Mesenchymal stem cell (in vitro differentiated cells and primary cell): Measurements from ENCODE around the gene PODNL1.
"Not testable (repeated sequence)": the region's sequence is repeated elsewhere in the genome, so short reads cannot be mapped to it uniquely, and the experiment has no call there.

Experiments
- DNase-seq: peaks from one replicate; pipeline ENCODE4 v3.0.0-alpha.2; 2013
- H2AFZ ChIP-seq: one replicate; pipeline ENCODE4 v1.6.1; 2013; ENCODE audit warnings: low read depth, mild to moderate bottlenecking, control low read depth, inconsistent platforms, low read length, moderate library complexity
- H2AK5ac ChIP-seq: 2 replicates; pipeline ENCODE4 v1.6.1; 2013; ENCODE audit warnings: low read length, moderate library complexity, mild to moderate bottlenecking, inconsistent platforms; ENCODE audit not compliant: severe bottlenecking
- H2BK120ac ChIP-seq: one replicate; pipeline ENCODE4 v1.6.1; 2013; ENCODE audit warnings: low read depth, mild to moderate bottlenecking, inconsistent platforms, low read length, moderate library complexity
- H2BK12ac ChIP-seq, 2 experiments: one replicate each; pipeline ENCODE4 v1.6.1; 2013; ENCODE audit warnings: inconsistent platforms in 2 of 2, low read length in 2 of 2, mild to moderate bottlenecking in 2 of 2, moderate library complexity in 2 of 2, control low read depth in 1 of 2
- H2BK15ac ChIP-seq: one replicate; pipeline ENCODE4 v1.6.1; 2013; ENCODE audit warnings: mild to moderate bottlenecking, low read depth, inconsistent platforms; ENCODE audit not compliant: poor library complexity, severe bottlenecking
- H2BK5ac ChIP-seq: 2 replicates; pipeline ENCODE4 v1.6.1; 2013; ENCODE audit warnings: low read depth, mild to moderate bottlenecking, low read length, control low read depth, inconsistent platforms; ENCODE audit not compliant: poor library complexity, severe bottlenecking
- H3K14ac ChIP-seq, 2 experiments: one replicate each; pipeline ENCODE4 v1.6.1; 2013; ENCODE audit warnings: inconsistent platforms in 2 of 2, low read length in 2 of 2, control low read depth in 1 of 2, mild to moderate bottlenecking in 1 of 2, moderate library complexity in 1 of 2
- H3K18ac ChIP-seq, 2 experiments: one replicate each; pipeline ENCODE4 v1.6.1; 2013; ENCODE audit warnings: inconsistent platforms in 2 of 2, low read length in 2 of 2, control low read depth in 1 of 2, low read depth in 1 of 2, mild to moderate bottlenecking in 1 of 2
- H3K23ac ChIP-seq, 2 experiments: one replicate each; pipeline ENCODE4 v1.6.1; 2013; ENCODE audit warnings: inconsistent platforms in 2 of 2, low read length in 2 of 2, mild to moderate bottlenecking in 2 of 2, moderate library complexity in 2 of 2, control low read depth in 1 of 2
- H3K27ac ChIP-seq: 2 replicates; pipeline ENCODE4 v1.5.1; 2013; ENCODE audit warnings: mild to moderate bottlenecking, moderate library complexity, low read length, control low read depth, inconsistent platforms; ENCODE audit not compliant: poor library complexity, severe bottlenecking
- H3K27me3 ChIP-seq, 2 experiments: 2 replicates each; pipeline versions ENCODE4 v1.6.1 to v1.7.0; 2013; ENCODE audit warnings: low read length in 2 of 2, mild to moderate bottlenecking in 2 of 2, moderate library complexity in 2 of 2, control low read depth in 1 of 2, inconsistent platforms in 1 of 2; ENCODE audit not compliant: control insufficient read depth in 1 of 2, insufficient read depth in 1 of 2
- H3K36me3 ChIP-seq, 2 experiments: 2 replicates each; pipeline versions ENCODE4 v1.6.1 to v1.7.0; 2013; ENCODE audit warnings: low read length in 2 of 2, control low read depth in 1 of 2, inconsistent platforms in 1 of 2, low read depth in 1 of 2, mild to moderate bottlenecking in 1 of 2; ENCODE audit not compliant: insufficient read depth in 2 of 2, control insufficient read depth in 1 of 2
- H3K4ac ChIP-seq, 2 experiments: one replicate each; pipeline ENCODE4 v1.6.1; 2013; ENCODE audit warnings: inconsistent platforms in 2 of 2, low read length in 2 of 2, mild to moderate bottlenecking in 2 of 2, moderate library complexity in 2 of 2, control low read depth in 1 of 2, low read depth in 1 of 2
- H3K4me1 ChIP-seq: 2 replicates; pipeline ENCODE4 v1.6.1; 2013; ENCODE audit warnings: low read depth, low read length, control low read depth; ENCODE audit not compliant: control insufficient read depth, insufficient read depth
- H3K4me2 ChIP-seq: 2 replicates; pipeline ENCODE4 v1.6.1; 2013; ENCODE audit warnings: low read length, mild to moderate bottlenecking, inconsistent platforms; ENCODE audit not compliant: poor library complexity, severe bottlenecking
- H3K4me3 ChIP-seq, 2 experiments: 2 replicates each; pipeline versions ENCODE4 v1.5.1 to v1.7.0; 2013; ENCODE audit warnings: low read length in 2 of 2, mild to moderate bottlenecking in 2 of 2, control low read depth in 1 of 2, low read depth in 1 of 2; ENCODE audit not compliant: insufficient read depth in 1 of 2
- H3K79me1 ChIP-seq: replicated peaks from 2 replicates; pipeline ENCODE4 v1.6.1; 2013; ENCODE audit warnings: mild to moderate bottlenecking, control low read depth, low read length, inconsistent platforms; ENCODE audit not compliant: poor library complexity, severe bottlenecking
- H3K9ac ChIP-seq: 2 replicates; pipeline ENCODE4 v1.7.0; 2013; ENCODE audit warnings: mild to moderate bottlenecking, low read length, moderate library complexity
- H3K9me3 ChIP-seq: 2 replicates; pipeline ENCODE4 v1.7.0; 2013; ENCODE audit warnings: mild to moderate bottlenecking, low read length; ENCODE audit not compliant: control insufficient read depth
- H4K8ac ChIP-seq: one replicate; pipeline ENCODE4 v1.6.1; 2013; ENCODE audit warnings: inconsistent platforms, mild to moderate bottlenecking, low read length, moderate library complexity
- H4K91ac ChIP-seq: one replicate; pipeline ENCODE4 v1.6.1; 2013; ENCODE audit warnings: mild to moderate bottlenecking, low read length, inconsistent platforms
- WGBS: methylation state at CpG from one replicate; pipeline ENCODE4 v1.1.7; 2013; ENCODE audit warnings: mixed read lengths; 5-methylcytosine and 5-hydroxymethylcytosine counted together

PODNL1 gene

DNA sequence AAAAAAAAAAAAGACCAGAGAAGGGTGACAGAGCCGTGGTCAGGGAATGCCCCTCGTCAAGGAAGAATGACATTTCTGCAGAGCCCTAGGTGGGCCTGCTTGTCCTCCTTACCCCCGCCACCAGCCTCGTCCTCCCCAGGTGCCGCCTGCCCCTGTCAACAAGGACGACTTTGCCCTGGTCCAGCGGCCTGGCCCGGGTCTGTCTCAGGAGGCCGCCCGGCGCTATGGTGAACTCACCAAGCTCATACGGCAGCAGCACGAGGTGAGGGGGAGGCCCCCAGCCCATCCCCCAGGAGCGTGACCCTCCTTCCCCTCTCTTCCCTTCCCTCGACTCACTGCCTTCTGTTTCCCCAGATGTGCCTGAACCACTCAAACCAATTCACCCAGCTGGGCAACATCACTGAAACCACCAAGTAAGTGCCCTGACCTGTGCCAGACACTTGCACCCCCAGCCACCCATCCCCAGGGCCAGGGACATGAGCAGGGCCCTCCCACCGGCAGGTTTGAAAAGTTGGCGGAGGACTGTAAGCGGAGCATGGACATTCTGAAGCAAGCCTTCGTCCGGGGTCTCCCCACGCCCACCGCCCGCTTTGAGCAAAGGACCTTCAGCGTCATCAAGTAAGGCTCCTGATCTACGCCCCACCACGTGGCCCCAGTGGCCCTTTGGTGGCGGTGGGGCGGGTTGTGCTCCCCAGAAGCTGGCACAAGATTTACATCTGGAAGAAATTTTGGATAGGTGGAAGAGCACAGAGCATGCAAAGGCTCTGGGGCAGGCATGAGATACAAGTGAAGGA, 14.8 kb downstream of the PODNL1 start:
- no peak overlapping the region for H3K4me2 ChIP-seq
- H2BK15ac ChIP-seq: no peak overlapping the region
- no peak overlapping the region for H2BK5ac ChIP-seq
- H4K8ac ChIP-seq: no peak overlapping the region
- DNase-seq: no peak
- H3K27ac ChIP-seq: no peak overlapping the region
- no peak overlapping the region for H2BK120ac ChIP-seq
- H3K4me3 ChIP-seq: no peak overlapping the region
- H3K27me3 ChIP-seq: no peaks in the 10 kb centered on the region
- H3K4ac ChIP-seq: no peak overlapping the region
- H2BK12ac ChIP-seq: no peak overlapping the region
- H3K79me1 ChIP-seq: no peaks in the 10 kb centered on the region
- H2AFZ ChIP-seq: no peak overlapping the region
- peaks cover 72 to 76% of the 10 kb centered on the region in 2 experiments for H3K36me3 ChIP-seq
- 96% methylated on average over 28 of the region's 28 CpGs for WGBS
- H2AK5ac ChIP-seq: no peak overlapping the region
- no peaks in the 10 kb centered on the region for H3K4me1 ChIP-seq
- H3K9me3 ChIP-seq: peaks cover 7% of the 10 kb centered on the region
- H3K14ac ChIP-seq: no peak overlapping the region
- no peak overlapping the region for H3K9ac ChIP-seq
- H3K23ac ChIP-seq: no peak overlapping the region
- H3K18ac ChIP-seq: no peak overlapping the region
- no peak overlapping the region for H4K91ac ChIP-seq

DNA sequence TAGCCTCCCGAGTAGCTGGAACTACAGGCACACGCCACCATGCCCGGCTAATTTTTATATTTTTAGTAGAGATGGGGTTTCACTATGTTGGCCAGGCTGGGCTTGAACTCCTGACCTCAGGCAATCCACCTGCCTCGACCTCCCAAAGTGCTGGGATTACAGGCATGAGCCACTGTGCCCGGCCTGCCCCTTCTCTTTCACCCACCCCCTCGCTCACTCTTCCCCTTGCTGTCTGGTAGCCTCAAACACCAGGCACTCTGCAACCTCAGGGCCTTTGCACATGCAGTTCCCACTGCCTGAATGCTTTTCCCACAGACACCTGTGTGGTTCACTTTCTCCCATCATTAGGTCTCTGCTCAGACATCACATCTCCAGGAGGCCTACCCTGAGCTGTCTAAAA, 16.1 kb downstream of the PODNL1 start:
- not testable (repeated sequence) for H2BK5ac ChIP-seq, H4K8ac ChIP-seq, H3K4ac ChIP-seq, DNase-seq, H3K14ac ChIP-seq, H2BK15ac ChIP-seq, H4K91ac ChIP-seq, H3K9ac ChIP-seq, H2AK5ac ChIP-seq, H3K4me1 ChIP-seq, H3K18ac ChIP-seq, H3K27ac ChIP-seq, H3K27me3 ChIP-seq, H3K4me3 ChIP-seq, H2BK12ac ChIP-seq, H3K79me1 ChIP-seq, H2AFZ ChIP-seq, H2BK120ac ChIP-seq, H3K23ac ChIP-seq, H3K9me3 ChIP-seq, H3K4me2 ChIP-seq
- peaks cover 66 to 72% of the 10 kb centered on the region in 2 experiments for H3K36me3 ChIP-seq
- 98% methylated on average over 6 of the region's 6 CpGs for WGBS

DNA sequence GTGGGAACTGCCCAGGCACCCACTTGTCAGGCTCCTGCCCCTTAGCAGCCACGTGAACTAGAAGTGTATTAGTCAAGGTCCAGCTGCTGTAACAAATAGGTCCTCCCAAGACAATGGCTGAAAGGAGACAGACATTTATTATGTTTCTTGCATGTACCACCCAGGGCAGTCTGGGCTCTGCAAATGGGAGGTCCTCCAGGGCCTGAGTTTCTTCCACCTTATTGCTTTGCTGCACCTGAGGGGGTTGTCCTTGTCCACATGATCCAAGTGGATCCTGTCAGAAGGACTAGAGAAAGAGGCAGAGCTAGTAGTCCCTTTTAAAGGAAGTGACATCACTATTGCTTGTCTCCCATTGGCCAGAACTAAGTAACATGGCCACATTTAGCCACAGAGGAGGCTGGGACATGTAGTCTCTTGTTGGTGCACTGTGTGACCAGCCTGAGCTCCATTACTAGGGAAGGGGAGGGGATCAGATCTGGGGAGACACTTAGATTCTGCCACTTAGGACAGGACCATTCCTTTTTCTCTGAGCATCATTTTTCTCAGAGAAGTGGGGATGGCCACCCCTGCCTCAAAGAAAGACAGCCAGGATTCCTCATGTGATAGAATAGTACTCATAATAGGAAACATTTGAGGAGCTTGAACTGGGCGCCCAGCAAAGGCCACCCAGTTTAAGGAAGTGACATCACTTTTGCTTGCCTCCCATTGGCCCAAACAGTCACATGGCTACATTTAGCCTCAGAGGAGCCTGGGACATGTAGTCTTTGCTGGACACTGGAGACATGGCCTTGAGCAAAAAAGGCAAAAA, 17.1 kb downstream of the PODNL1 start:
- Histone ChIP-seq H3K36me3 (peaks cover 64 to 65% of the 10 kb centered on the region in 2 experiments), H4K91ac (no peak overlapping the region), H3K9ac (no peak overlapping the region), H2BK120ac (no peak overlapping the region), H3K27me3 (no peaks in the 10 kb centered on the region), H3K4me1 (no peaks in the 10 kb centered on the region), H3K4me3 (no peak overlapping the region), H3K14ac (no peak overlapping the region), H2BK5ac (no peak overlapping the region), H2BK12ac (no peak overlapping the region), H3K18ac (no peak overlapping the region), H3K27ac (no peak overlapping the region), H3K9me3 (peaks cover 7% of the 10 kb centered on the region), H2BK15ac (no peak overlapping the region), H4K8ac (peak overlapping the region; percentile 2), H3K4me2 (no peak overlapping the region), H2AFZ (no peak overlapping the region), H3K4ac (no peak overlapping the region), H2AK5ac (no peak overlapping the region), H3K23ac (no peak overlapping the region), H3K79me1 (no peaks in the 10 kb centered on the region)
- WGBS: 93% methylated on average over 2 of the region's 2 CpGs
- DNase-seq: peak; percentile 52

DNA sequence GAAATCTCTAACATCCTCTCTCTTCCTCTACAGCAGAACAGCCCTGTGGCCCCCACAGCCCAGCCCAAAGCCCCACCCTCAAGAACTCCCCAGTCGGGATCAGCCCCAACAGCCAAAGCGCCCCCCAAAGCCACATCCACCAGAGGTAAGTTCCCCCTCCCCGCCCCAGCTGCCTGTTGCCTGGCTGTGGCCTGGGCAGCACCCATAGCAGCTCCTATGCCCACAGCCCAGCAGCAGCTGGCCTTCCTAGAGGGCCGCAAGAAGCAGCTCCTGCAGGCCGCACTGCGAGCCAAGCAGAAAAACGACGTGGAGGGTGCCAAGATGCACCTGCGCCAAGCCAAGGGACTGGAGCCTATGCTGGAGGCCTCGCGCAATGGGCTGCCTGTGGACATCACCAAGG, 17.7 kb downstream of the PODNL1 start:
- WGBS: 97% methylated on average over 11 of the region's 11 CpGs
- Histone ChIP-seq H3K9ac (no peak overlapping the region), H3K4ac (no peak overlapping the region), H3K27ac (no peak overlapping the region), H2BK15ac (no peak overlapping the region), H2AFZ (no peak overlapping the region), H4K8ac (peak overlapping the region; percentile 2), H2AK5ac (no peak overlapping the region), H2BK12ac (no peak overlapping the region), H3K23ac (no peak overlapping the region), H3K4me2 (no peak overlapping the region), H2BK120ac (no peak overlapping the region), H2BK5ac (no peak overlapping the region), H3K14ac (no peak overlapping the region), H3K79me1 (no peaks in the 10 kb centered on the region), H3K4me3 (no peak overlapping the region), H4K91ac (no peak overlapping the region), H3K4me1 (no peaks in the 10 kb centered on the region), H3K27me3 (no peaks in the 10 kb centered on the region), H3K36me3 (peaks cover 68 to 70% of the 10 kb centered on the region in 2 experiments), H3K9me3 (peaks cover 7% of the 10 kb centered on the region), H3K18ac (no peak overlapping the region)
- no peak for DNase-seq
